ENCODE measurements around the gene UBIAD1. TPM values are rescaled to one million over a fixed set of nuclear protein-coding genes. Genes with fewer than 3 reads are reported as not detected.
A peak's percentile ranks its signal among the peaks of the same experiment; 100 is the strongest.

Gene UBIAD1
- total RNA-seq (2022) (13.9 and 17.0 TPM in 2 replicates), Bru-seq, nascent RNA (percentile 66 among the genes with signal in this experiment), BruChase-seq, experiment 1, labeled RNA remaining after a 2-hour chase (percentile 71 among the genes with signal in this experiment), BruChase-seq, experiment 2, labeled RNA remaining after a 6-hour chase (percentile 66 among the genes with signal in this experiment)
- long read RNA-seq, transcript UBIAD1-202 (2 exons, 3,646 nt), result major isoform, 58 of 64 reads
- long read RNA-seq, partial matches to known transcripts, result 0 of 64 reads
- long read RNA-seq, other reads (novel, unspliced or antisense), result 6 of 64 reads

GRCh38 chr1:11272832-11273594, at the start of gene UBIAD1:
Gene UBIAD1, plus strand, starts transcription at chr1:11273198. Its CDS starts 334 bp downstream, at chr1:11273532.
- ChIA-PET POLR2A (interaction anchor here (0.6 to 1.3 kb wide), 3 partner anchors 10 to 381 kb away, joined by 4 to 10 read pairs (median 5); partner anchors contain the start of gene MTOR), CTCF (interaction anchor here (0.6 to 1.1 kb wide), 4 partner anchors 10 to 1630 kb away, joined by 3 to 6 read pairs (median 4); partner anchors contain the start of gene MTOR)
- Histone ChIP-seq H3K4me3 (ENCODE audit: low read depth, low read length) (peak within 1 kb of the TSS; percentile 88), H3K27me3 (replicated peaks; ENCODE audit: control insufficient read depth, insufficient read depth, low read length) (no peaks in the 10 kb centered on the region), H3K9me3 (no peaks in the 10 kb centered on the region), H3K4me1 (peaks cover 4% of the 10 kb centered on the region; the same call in 1 of the 2 replicates), H3K36me3 (ENCODE audit: control insufficient read depth, insufficient read depth, low read length) (no peaks in the 10 kb centered on the region)
- BruUV-seq (replicated peaks), result no TSS peak
- DNase-seq, result peak; percentile 78 to 82
- Mint-ChIP-seq H3K4me3 (ENCODE audit: unreplicated experiment) (peak within 1 kb of the TSS; percentile 89), H3K4me1 (ENCODE audit: low read depth, unreplicated experiment) (peaks cover 13% of the 10 kb centered on the region), H3K36me3 (ENCODE audit: insufficient read depth, unreplicated experiment) (peaks cover 18% of the 10 kb centered on the region), H3K27ac (ENCODE audit: unreplicated experiment) (peak within 1 kb of the TSS; percentile 85), H3K9me3 (ENCODE audit: unreplicated experiment) (no peaks in the 10 kb centered on the region), H3K27me3 (ENCODE audit: insufficient read depth, unreplicated experiment) (no peaks in the 10 kb centered on the region)
- intact Hi-C loops (cut with micrococcal nuclease; ENCODE audit: unreplicated experiment), result no loop called here
- peak in 1 of 2 experiments; percentile 8 for TF ChIP-seq CTCF (IDR thresholded peaks at IDR 0.05; ENCODE audit: insufficient read depth in 1 of 2, low read depth in 1 of 2, low read length in 1 of 2, severe bottlenecking in 1 of 2, unreplicated experiment in 1 of 2)

- no peak overlapping the region for H3K27ac Mint-ChIP-seq (ENCODE audit: unreplicated experiment)
- peaks cover 70% of the 10 kb centered on the region for H3K36me3 Mint-ChIP-seq (ENCODE audit: insufficient read depth, unreplicated experiment)
- H3K9me3 Mint-ChIP-seq (ENCODE audit: unreplicated experiment), result no peaks in the 10 kb centered on the region
- ChIA-PET POLR2A (no interaction called here), CTCF (no interaction called here)
- H3K4me3 ChIP-seq (ENCODE audit: low read depth, low read length), result no peak overlapping the region
- H3K4me1 Mint-ChIP-seq (ENCODE audit: low read depth, unreplicated experiment), result no peaks in the 10 kb centered on the region
- H3K27me3 Mint-ChIP-seq (ENCODE audit: insufficient read depth, unreplicated experiment), result no peaks in the 10 kb centered on the region
- intact Hi-C loops (cut with micrococcal nuclease; ENCODE audit: unreplicated experiment), result no loop called here
- no peak for DNase-seq
- H3K4me1 ChIP-seq, result no peaks in the 10 kb centered on the region
- TF ChIP-seq CTCF (IDR thresholded peaks at IDR 0.05; ENCODE audit: insufficient read depth in 1 of 2, low read depth in 1 of 2, low read length in 1 of 2, severe bottlenecking in 1 of 2, unreplicated experiment in 1 of 2), result no peak
- BruUV-seq (replicated peaks), result no TSS peak
- no peaks in the 10 kb centered on the region for H3K27me3 ChIP-seq (replicated peaks; ENCODE audit: control insufficient read depth, insufficient read depth, low read length)
- H3K4me3 Mint-ChIP-seq (ENCODE audit: unreplicated experiment), result no peak overlapping the region
- H3K9me3 ChIP-seq, result no peaks in the 10 kb centered on the region
- H3K36me3 ChIP-seq (ENCODE audit: control insufficient read depth, insufficient read depth, low read length), result no peaks in the 10 kb centered on the region
Measured at GRCh38 chr1:11227106-11228077, 45.6 kb upstream of the UBIAD1 start.

Measured in Caco-2 (cell line).